AG09309 (cell line): ENCODE measurements around the gene DDOST.

Experiments used
- DNase-seq: peaks from one replicate; pipeline ENCODE4 v3.0.0-alpha.2; 2010; ENCODE audit warnings: low read depth
- H3K4me3 ChIP-seq: 2 replicates; pipeline ENCODE4 v1.5.1; 2011; ENCODE audit warnings: mild to moderate bottlenecking, low read depth, low read length, moderate library complexity; ENCODE audit not compliant: control insufficient read depth
- CTCF ChIP-seq: IDR thresholded peaks from 2 replicates; pipeline ENCODE4 v1.5.1; 2011; ENCODE audit warnings: mild to moderate bottlenecking, low read depth, low read length, inconsistent platforms; ENCODE audit not compliant: insufficient read depth, control insufficient read depth; ENCODE audit errors: missing control alignments

Gene DDOST

DNA sequence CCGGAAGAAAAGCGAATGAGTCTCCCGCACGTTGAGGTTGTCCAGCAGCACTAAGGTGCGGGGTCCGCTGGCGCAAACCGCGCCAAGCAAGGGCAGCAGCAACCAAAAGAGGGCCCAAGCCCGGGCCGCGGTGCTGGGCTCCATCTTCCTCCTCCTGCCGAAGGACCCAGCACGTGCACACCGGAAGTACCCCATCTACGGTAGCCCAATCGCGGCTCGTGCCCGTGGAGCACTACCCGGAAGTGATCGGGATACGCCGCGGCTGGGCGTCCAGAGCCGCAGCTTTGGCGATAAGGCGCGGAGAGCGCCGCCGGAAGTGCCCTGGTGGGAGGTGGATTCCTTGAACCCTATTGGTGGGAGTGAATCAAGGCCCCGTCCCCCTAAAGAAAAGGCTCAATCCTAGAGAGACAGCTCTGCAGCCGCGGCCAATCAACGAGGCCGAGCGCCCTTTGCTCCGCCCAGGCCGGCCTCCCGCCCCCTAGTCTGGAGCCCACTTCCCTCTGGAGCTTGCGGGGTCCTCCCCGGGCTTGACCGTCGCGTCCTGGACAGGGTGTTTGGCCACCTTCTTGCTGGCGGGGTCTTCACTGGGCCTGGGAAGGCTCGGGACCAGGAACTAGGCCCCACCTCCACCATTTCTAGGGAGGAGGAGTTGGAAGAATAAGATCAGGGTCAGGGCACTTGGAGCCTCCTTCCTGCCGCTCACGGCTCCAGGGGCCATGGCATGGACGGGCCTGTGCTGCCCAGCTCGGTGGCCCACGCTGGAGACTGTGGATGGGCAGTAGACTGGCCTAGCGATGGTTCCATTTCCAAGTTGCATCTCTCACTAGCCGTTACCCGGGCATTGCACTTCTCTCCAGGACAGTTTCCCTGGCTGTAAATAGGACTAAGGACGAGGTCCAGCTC lies at the start of gene DDOST:
DDOST (minus strand) TSS at position 163 of the 903 bp plus-strand sequence; CDS start at position 144, 19 bp downstream.
- DNase-seq = peak; percentile 87
- H3K4me3 ChIP-seq = peak within 1 kb of the TSS; percentile 91
- peak; percentile 48 for TF ChIP-seq CTCF

DNA sequence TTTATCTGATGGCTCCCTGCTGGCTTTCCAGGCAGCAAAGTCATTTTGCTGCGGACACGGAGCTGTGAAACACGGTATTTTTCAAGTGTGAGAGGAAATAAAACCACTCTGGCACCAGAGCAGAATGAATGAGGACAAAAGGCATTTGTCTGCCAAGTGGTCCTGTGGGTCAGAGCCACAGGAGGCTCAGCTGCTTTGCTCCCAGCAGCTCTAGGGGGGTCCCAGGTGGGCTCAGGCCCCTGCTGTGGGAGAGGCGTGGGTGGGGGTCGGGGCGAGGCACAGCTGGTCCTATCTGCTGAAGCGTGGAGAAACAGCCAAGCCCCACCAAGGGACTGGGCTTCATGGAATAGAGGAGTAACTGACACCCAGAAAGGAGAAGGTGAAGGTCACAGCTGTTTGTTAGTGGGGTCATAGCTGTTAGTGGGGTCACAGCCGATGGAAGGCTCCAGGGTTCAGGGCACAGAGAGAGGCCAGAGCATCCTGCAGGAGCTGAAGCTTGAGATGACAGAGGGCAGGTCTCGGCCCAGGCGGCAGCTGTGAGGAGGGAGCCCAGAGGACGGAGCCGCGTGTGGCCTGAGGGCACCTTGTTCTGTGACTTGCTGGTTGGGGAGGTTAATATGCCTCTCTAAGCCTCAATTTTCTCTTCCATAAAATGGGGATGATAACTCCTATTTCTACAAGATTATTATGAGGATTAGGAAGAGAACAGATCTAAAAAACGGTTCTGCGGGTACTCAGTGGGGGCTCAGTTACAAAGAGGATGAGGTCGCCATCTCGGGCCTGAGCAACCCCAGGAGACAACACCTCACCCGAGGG lies 49.5 kb upstream of the DDOST start:
- H3K4me3 ChIP-seq = no peak overlapping the region
- DNase-seq = no peak
- TF ChIP-seq CTCF = no peak

DNA sequence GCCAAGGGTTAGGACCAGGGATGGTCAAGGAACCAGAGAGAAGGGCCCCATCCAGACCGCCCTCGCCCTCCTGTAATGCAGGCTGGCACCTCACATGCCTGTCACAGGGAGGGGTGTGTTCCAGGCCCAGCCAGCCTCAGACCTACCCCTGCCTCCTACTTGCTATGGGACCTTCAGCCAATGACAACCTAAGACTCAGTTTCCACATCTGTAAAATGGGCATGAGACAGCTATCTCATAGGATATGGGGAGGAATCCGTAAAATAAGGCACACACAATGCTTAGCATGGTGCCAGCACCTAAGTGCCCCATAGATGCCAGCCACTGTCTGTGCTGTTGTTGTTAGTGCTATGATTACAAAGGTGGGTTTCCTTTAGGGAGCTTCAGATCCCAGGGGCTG lies 48.7 kb upstream of the DDOST start:
- no peak for TF ChIP-seq CTCF
- no peak overlapping the region for H3K4me3 ChIP-seq
- no peak for DNase-seq

- no peak overlapping the region for H3K4me3 ChIP-seq
- TF ChIP-seq CTCF = no peak
- DNase-seq = no peak
Observed at GRCh38 chr1:20708891-20709290, 47.7 kb upstream of the DDOST start.

- DNase-seq = no peak
- TF ChIP-seq CTCF = no peak
- H3K4me3 ChIP-seq = no peak overlapping the region
Observed at GRCh38 chr1:20708057-20708456, 46.9 kb upstream of the DDOST start.

GRCh38 chr1:20706841-20707240 lies 45.7 kb upstream of the DDOST start:
- H3K4me3 ChIP-seq = no peak overlapping the region
- no peak for TF ChIP-seq CTCF
- DNase-seq = no peak
